Measurements from ENCODE around the gene TM2D1.

TM2D1 gene

DNA sequence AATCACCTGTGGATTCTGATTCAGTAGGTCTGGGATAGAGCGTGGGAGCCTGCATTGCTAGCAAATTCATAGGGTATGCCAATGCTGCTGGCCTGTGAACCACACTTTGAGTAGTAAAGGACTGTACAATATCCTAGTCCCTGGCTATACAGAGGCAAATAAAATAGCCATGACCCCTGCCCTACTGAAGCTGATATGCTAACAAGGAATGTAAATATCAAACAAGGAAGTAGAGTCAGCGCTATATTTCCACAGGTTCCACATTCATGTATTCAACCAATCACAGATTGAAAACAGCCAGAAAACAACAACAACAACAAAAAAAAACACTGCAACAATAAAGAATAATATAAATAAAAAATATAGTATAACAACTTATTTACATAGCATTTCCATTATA, 77.8 kb downstream of the TM2D1 start:
- H3K27ac ChIP-seq = no peak overlapping the region
- no peak for DNase-seq (ENCODE audit: low read depth, low spot score)

DNA sequence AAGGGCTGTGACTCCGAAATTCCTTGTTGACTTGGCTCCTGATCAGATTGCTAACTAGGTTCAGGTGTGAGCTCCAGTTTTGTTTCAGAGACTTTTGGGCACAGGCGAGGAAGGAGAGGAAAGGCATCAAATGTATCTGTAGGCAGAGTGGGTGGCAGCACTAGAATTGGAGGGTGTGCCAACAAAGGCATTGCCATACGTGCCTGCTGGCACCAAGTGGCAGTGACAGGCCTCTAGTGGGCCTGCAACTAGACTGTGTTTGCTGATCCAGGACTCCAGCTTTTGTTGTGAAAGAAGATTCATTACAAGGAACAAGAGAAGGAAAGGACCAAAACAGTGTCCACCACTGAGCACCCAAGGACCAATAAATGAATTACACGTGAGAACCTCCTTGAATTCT, 79.5 kb downstream of the TM2D1 start:
- DNase-seq (ENCODE audit: low read depth, low spot score) = no peak

DNA sequence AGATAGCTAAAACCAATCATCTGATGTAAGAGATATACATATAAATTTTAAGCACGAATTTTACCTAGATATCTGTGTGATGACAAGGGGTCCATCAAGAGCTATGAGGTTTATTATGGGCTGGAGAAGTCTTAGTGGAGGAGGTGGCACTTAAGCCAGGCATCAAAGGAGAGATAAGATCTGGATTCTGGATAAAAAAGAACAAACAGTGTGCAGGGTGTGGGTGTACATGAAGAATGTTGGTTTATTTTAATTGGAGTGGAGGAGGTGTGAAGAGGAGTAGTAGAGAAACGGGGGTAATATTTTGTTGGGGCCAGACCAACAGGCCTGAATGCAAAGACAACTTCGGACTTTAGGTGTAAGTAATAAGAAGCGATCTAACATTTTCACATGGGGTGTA, 80.6 kb downstream of the TM2D1 start:
- H3K27ac ChIP-seq = no peak overlapping the region
- DNase-seq (ENCODE audit: low read depth, low spot score) = no peak

More for the DNA sequence above, 79.5 kb downstream of the TM2D1 start:
- no peak overlapping the region for H3K27ac ChIP-seq

DNA sequence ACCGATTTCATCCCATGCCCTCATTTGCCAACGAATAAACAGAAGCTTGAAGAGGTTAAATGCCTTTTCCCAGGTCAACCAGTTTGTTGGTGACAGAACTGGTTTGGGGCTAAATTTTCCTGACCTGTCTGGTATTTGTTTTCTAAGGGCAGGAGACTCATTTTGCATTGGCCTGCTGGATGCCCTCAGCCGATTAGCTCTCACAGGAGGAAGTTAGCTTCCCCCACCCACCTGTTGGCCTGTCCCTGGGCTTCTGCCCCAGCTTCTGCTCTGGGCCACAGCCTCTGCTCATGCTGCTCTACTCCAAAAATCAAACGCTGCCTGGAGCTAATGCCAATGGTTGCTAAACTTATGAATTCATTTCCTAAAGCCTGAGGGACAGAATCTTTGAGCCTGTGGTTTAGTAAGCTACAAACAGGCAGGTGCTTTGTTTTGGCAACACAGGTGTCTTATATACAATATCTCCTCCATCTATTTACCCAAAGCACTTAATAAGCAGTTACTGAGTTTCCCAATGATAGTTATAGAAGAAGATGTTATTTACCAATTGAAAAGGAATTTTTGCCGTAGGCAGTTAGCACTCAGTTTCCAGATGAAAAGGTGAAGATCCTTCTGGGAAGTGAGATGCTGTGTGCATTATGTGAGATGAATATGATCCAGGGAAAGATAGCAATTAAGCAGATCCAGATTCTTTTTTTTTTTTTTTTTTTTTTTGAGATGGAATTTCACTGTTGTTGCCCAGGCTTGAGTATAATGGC, 82.3 kb downstream of the TM2D1 start:
- no peak overlapping the region for H3K27ac ChIP-seq
- DNase-seq (ENCODE audit: low read depth, low spot score) = no peak

DNA sequence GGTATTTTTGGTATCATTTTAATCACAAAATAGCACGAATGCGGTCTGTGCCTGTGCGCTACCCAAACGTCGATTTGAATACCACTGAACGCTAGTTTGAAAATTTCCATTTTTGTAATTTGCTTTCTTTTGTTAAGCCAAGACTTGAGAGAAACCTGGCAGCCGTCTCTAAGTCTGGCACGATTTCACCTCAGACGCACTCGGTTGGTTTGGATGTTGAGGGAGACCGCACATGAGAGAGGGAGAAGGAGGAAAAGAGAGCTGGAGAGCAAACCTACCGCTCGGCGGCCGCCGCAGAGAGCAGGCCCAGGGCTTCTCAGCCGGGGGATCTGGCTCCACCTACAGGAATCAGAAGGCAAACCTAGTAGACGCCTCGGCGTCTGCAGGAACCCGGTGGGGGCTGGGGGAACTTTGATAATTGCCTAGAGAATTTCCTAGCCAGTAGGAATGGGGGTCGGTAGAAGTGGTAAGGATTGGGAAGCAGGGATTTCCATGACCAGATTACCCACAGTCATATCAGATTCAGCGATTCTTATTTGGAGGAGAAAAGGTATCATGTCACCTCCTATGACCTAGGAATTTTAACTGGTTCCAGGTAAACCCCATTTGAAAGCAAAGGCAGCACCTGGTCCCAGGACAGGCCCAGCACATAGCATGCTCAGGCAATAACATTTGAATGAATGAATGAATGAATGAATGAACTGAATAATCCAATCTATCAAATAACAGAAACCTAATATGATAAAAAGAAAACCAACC, 83.2 kb downstream of the TM2D1 start:
- H3K27ac ChIP-seq = no peak overlapping the region
- no peak for DNase-seq (ENCODE audit: low read depth, low spot score)

DNA sequence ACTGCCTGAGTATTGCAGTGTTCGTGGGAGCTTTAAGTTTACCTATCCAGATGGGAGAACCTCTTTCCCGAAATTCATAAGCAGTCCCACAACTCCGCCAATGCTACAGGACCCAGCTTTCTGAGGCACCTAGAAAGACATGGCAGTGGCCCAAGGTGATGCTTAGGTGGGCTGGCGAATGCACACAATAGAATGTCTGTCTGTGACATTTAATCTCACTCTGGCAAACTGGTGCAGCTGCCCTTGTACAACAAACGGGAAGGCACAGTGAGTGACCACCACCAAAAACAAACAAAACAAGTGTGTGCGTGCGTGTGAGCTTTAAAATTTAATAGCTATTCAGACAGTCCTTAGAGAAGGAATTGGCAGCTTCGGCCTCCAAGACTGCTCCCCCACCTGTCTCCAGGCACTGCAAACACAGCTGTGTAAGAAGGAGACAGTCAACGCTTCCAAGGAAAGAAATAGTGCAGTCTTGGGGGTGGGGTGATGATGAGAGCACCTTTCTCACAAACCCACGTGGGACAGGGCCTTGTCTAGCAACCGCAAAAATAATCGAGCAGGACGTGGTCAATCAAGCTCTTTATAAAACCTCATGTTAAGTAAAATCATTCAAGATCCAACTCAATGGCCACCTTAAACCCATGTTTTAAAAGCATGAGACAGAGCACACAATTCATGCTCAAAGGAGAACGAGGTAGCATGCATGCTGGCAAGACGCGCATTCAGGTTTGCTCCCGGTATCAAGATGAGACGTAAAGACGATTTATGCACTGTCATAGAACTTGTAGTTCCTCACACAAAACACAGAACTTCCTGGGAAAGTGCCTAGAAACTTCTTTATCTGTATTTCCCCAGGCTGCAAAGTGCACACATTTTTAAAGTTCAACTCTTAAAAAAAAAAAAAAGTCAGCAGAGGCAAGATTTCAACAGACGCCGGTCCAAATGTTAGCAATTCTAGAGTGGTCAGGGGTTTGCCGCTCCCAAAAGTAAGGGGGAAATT, 84.1 kb downstream of the TM2D1 start:
- no peak for DNase-seq (ENCODE audit: low read depth, low spot score)
- no peak overlapping the region for H3K27ac ChIP-seq

DNA sequence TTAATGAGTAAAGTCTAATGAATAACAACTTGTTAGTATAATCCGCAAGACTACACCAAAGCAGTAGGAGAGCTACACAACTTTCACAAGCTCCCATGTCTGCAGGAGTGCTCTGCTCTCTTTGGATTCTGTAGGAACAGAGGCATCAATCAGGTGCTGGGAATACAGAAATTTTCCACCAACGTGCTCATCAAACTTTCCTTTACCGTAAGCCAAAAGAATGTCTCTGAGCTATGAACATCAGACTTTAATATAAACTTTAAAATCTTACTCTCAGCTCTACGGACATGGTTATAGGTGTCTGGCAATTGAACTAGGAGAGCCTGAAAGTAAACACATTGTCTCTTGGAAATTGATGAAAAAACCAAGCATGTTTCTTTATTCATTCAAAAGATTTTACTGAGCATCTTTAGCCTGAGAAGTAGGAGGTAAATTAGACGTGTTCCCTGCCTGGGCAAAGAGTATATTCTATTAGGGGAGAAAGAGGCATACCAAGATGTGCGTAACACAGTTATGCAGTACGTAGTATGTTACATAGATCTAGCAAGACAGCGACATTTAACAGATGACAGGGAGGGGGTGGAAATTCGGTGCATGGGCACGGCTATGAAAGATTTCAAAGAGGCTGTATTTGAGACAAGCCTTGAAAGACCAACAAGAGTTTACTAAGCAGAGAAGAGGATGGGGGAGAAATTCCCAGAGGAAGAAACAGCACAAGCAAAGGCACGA, 85.2 kb downstream of the TM2D1 start:
- no peak overlapping the region for H3K27ac ChIP-seq
- DNase-seq (ENCODE audit: low read depth, low spot score) = no peak

DNA sequence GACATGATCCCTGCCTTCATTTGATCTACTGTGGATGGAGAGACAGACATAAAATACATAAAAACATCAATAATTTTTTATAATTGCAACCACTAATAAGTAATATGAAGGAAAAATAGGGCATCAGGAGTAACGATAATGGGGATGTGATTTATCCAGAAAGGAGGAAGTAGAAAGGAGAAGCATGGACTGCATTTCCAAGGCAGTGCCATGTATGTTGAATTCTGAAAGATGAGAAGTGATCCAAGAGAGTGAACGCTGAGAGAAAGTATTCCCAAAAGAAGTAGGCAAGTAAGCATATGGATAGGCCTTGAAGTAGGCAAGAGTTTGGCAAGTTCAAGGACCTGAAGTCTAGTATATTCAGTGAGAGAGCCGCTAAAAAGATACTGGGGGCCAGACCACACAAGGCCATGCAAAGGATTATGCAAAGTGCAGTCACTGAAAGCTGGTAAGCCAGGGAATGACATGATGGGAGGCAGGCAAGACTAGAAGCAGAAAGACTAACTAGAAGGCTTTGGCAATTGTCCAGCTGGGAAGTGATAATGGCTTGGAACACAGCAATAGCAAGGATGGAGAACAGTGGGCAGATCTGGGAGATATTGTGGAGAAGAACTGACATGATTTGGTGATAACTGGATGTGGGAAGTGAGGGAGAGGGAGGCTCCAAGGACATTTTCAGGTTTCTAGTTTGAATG, 85.9 kb downstream of the TM2D1 start:
- no peak for DNase-seq (ENCODE audit: low read depth, low spot score)
- no peak overlapping the region for H3K27ac ChIP-seq

DNA sequence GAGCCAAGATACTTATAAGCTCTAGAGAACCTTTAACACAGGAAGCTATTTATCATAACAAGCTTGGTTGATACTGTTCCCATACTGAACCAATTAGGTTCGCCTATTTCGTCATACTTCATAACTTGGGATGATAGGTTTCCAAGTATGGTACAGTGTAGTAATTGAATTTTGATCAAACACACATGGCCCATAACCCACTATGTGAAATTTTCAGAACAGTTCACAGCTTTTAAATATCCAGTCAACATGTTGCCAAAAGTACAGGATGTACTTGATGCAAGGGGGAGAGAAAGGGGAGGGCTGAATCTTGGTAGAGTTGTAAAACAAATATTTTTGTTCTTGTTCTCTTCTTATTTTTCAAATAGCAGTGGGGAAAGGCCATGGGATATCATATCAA, 86.6 kb downstream of the TM2D1 start:
- no peak for DNase-seq (ENCODE audit: low read depth, low spot score)
- H3K27ac ChIP-seq = no peak overlapping the region

DNA sequence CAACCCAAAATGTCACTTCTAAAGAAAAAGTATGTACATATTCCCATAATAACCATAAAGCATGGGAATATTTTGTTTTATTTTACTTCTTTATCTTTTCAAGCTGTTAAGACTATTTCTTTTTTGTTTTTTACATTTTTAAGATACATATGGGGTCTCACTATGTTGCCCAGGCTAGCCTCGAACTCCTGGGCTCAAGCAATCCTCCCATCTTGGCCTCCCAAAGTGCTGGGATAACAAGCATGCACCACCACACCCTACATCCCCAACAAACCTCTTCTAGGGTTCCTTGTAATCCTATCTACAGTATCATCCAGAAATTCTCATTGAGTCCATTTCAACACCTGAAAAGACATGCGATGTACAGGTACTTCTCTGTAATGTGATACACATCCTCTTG, 87.5 kb downstream of the TM2D1 start:
- no peak for DNase-seq (ENCODE audit: low read depth, low spot score)
- H3K27ac ChIP-seq = no peak overlapping the region

DNA sequence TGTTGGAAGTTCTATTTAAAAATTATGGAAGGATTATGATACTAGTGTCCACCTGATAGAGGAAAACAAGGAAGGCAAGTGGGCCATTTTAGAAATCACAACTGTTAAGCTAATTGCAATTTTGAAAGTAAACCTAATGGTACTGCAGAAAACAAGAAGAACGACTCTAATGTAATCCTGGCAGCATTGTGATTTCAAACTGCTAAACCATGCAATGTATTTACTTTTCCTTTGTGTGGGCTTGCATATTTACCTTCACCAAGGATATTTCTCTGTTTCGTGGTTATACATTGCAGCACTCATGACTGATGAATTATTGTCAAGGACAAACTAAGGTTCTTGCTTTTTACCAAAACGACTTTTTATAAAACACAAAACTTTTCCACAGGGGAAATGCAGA, 88.1 kb downstream of the TM2D1 start:
- no peak for DNase-seq (ENCODE audit: low read depth, low spot score)

DNA sequence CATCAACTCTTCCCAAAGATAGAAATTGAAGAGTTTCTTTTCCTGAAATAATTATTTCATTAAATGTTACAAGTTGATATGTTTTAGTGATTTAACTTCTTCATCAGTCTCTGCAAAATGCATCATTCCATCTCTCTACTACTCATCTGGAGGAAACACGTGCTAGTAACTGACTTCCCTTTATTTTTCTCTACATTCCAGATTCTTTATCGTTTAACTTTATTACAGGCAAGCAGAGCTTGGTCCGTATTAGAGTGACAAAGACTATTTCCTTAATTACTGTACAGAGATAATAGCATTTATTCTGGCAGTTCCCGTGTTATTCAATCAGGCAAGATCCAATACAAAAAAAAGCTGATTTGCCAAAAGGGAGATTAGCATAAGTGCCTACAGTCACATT, 88.6 kb downstream of the TM2D1 start:
- DNase-seq (ENCODE audit: low read depth, low spot score) = no peak
- no peak overlapping the region for H3K27ac ChIP-seq

More for the DNA sequence above, 88.1 kb downstream of the TM2D1 start:
- H3K27ac ChIP-seq = no peak overlapping the region

DNA sequence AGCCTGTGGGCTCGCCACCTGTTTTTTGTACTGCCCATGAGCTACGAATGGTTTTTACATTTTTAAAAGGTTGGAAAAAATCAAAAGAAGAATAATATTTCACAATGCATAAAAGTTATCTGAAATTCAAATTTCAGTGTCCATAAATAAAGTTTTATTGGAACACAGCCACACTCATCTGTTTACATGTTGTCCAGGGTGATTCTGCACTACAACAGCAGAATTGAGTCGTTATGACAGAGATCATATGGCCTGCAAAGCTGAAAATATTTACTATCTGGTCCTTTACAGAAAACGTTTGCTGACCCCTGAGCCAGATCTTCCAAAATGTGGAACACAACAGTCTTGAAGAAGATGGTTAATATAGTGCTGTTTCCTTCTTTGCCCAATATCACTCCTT, 89.4 kb downstream of the TM2D1 start:
- H3K27ac ChIP-seq = no peak overlapping the region
- DNase-seq (ENCODE audit: low read depth, low spot score) = no peak

DNA sequence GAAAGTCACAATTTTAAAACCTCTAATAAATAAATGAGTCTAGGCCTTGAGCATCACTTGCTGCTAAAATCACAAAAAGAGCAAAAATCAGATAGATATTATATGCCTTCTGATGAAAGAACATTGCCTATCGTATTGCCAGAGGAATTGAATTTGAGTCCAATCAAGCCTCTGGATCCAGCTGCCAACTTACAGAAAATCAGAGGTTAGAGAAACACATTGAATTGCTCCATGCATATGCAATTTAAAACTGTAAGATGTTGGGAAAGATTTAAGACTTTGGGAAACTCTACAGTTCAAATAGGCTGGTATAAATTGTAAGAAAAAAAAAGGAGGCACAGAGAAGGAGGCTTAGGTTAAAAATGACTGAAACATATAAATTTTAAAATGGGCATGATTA, 93.5 kb downstream of the TM2D1 start:
- H3K27ac ChIP-seq = no peak overlapping the region
- no peak for DNase-seq (ENCODE audit: low read depth, low spot score)

All from epithelial cell of prostate (primary cell).